Stimulated activated CD4-positive, alpha-beta T cell treated with anti-CD3 and anti-CD28 coated beads, Interleukin-2, amount 100 ng/mL, for 48 hours (primary cell): ENCODE measurements around the gene PPP2R2C.

Experiments
- DNase-seq, 2 donors: peaks; one replicate each; pipeline ENCODE4 v3.0.0-alpha.2; 2020

PPP2R2C gene

GRCh38 chr4:6422105-6422504, 50.3 kb downstream of the PPP2R2C start:
- no peak for DNase-seq

GRCh38 chr4:6421397-6421796, 51.0 kb downstream of the PPP2R2C start:
- no peak for DNase-seq

- DNase-seq, result no peak
These were observed 51.4 kb downstream of the PPP2R2C start for GRCh38 chr4:6420972-6421371.

GRCh38 chr4:6420036-6420435, 52.4 kb downstream of the PPP2R2C start:
- DNase-seq, result no peak

- no peak for DNase-seq
These were observed 52.9 kb downstream of the PPP2R2C start for GRCh38 chr4:6419452-6420028.

- no peak for DNase-seq
These were observed 54.1 kb downstream of the PPP2R2C start for GRCh38 chr4:6418193-6418755.

GRCh38 chr4:6417516-6418050, 54.8 kb downstream of the PPP2R2C start:
- no peak for DNase-seq

- no peak for DNase-seq
These were observed 55.7 kb downstream of the PPP2R2C start for GRCh38 chr4:6416518-6417286.

GRCh38 chr4:6415031-6415705, 57.2 kb downstream of the PPP2R2C start:
- no peak for DNase-seq

GRCh38 chr4:6414578-6414977, 57.8 kb downstream of the PPP2R2C start:
- no peak for DNase-seq

- DNase-seq, result no peak
These were observed 61.8 kb downstream of the PPP2R2C start for GRCh38 chr4:6410664-6411063.

GRCh38 chr4:6410068-6410467, 62.3 kb downstream of the PPP2R2C start:
- no peak for DNase-seq

- DNase-seq, result no peak
These were observed 63.0 kb downstream of the PPP2R2C start for GRCh38 chr4:6409381-6409780.

- DNase-seq, result no peak
These were observed 64.2 kb downstream of the PPP2R2C start for GRCh38 chr4:6408263-6408662.

- no peak for DNase-seq
These were observed 67.1 kb downstream of the PPP2R2C start for GRCh38 chr4:6405397-6405706.

GRCh38 chr4:6404611-6405396, 67.6 kb downstream of the PPP2R2C start:
- DNase-seq, result no peak

GRCh38 chr4:6403400-6403685, 69.1 kb downstream of the PPP2R2C start:
- DNase-seq, result no peak

GRCh38 chr4:6402566-6403399, 69.6 kb downstream of the PPP2R2C start:
- no peak for DNase-seq

- no peak for DNase-seq
These were observed 70.6 kb downstream of the PPP2R2C start for GRCh38 chr4:6401797-6402196.

GRCh38 chr4:6396696-6397236, 75.6 kb downstream of the PPP2R2C start:
- no peak for DNase-seq

GRCh38 chr4:6395466-6396228, 76.8 kb downstream of the PPP2R2C start:
- DNase-seq, result no peak
